Hematopoietic multipotent progenitor cell treated with erythropoietin and hydrocortisone succinate and interleukin-3 and kit ligand, for 4 days (in vitro differentiated cells): Measurements from ENCODE around the gene KPNA3.
"Not testable (repeated sequence)": the region's sequence is repeated elsewhere in the genome, so short reads cannot be mapped to it uniquely, and the experiment has no call there.

Source experiments
- DNase-seq: peaks from one replicate; pipeline ENCODE4 v3.0.0-alpha.2; 2015

The KPNA3 gene

DNA sequence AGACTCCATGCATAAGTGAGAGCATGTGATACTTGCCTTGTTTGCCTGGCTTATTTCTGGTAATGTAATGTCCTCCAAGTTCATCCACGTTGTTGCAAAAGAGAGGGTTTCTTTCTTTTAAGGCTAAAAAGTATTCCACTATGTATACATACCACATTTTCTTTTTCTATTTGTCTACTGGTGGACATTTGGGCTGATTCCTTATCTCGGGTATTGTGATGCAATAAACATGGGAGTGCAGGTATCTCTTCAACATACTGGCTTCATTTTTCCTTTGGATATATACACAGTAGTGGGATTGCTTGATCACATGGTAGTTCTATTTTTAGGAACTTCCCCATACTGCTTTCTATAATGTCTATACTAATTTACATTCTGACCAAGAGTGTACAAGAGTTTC is 51.6 kb downstream of the KPNA3 start:
- no peak for DNase-seq

DNA sequence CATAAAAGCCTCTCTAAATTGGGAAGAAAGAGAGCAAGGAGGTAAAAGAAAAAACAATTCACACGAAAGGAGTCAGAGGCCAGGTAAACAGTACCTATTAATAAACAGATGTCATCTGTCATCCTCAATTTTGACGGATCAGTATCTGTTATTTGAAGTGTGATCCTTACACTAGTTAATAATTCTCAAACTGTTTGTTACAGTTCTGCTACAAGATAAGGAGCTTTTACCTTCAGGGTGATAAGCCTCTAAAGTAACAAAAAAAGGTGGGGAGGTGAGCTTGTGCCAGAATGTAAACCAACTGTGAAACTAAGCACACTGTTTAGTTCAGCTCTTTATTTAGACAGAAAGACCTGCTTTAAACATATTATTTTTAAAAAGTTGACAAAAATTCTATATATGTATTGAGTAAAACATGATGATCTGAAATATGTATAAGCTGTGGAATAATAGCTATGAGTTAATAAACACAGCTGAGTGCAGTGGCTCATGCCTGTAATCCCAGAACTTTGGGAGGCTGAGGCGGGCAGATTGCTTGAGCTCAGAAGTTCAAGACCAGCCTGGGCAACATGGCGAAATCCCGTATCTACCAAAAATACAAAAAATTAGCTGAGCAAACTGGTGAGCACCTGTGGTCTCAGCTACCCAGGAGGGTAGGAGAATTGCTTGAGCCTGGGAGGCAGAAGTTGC is 52.8 kb downstream of the KPNA3 start:
- DNase-seq, result no peak

DNA sequence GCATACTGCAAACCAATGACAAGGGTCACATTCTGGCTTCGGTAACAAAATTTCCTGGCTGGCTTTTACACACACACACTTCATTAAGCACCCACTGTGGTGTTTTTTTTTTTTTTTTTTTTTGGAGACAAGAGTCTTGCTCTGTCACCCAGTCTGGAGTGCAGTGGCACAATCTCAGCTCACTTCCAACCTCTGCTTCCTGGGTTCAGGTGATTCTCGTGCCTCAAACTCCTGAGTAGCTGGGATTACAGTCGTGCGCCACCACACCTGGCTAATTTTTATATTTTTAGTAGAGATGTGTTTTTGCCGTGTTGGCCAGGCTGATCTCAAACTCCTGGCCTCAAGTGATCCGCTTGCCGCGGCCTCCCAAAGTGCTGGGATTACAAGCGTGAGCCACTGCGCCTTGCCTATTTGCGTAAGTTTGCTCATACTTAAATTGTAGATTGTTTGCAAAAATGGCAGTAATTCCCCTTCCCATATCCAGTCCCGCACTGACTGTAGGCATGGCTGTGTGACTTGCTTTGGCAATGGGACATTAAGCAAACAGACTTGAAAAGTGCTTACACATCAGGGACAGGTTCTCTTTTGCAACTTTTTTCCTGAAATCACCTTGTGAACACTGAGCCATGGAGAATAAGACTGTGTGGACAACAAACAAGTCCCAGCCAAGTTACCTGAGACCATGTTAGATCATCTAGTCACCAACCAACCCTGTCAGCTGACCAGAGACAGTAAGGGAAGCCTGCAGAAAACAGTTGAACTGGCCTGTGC is 59.1 kb downstream of the KPNA3 start:
- no peak for DNase-seq

DNA sequence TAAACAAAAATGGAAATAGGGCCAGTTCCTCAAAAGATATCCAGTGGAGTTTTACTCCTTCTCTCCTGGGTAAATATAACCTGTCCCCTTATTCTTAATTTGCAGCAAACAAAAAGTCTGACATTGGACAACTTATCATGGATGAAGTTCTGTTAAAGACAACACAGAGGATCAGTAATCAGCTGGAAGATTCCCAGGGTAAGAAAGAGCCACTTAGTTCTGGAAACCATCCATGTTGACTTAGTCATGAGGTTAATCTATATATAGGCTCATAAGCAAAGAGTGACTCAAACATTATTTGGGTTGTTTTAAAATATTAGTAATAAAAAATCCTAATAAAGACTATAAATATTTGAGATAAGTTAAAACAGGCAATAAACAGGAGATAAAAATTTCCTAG is 60.7 kb downstream of the KPNA3 start:
- DNase-seq, result no peak

DNA sequence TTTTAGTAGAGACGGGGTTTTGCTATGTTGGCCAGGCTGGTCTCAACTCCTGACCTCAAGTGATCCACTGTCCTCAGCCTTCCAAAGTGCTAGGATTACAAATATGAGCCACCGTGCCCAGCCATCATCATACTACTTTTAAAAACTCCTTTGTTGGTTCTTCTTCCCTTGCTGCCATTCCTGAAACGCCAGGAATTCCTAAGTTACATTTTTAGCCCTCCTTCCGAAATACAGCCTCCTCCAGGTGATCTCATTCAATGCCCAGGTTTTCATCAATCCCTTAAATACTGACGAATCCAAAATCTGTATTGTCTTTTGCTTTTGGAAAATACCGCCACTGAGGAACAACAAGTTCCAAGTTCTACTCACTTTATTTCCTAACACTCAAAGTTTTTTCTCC is 75.9 kb downstream of the KPNA3 start:
- DNase-seq, result no peak

DNA sequence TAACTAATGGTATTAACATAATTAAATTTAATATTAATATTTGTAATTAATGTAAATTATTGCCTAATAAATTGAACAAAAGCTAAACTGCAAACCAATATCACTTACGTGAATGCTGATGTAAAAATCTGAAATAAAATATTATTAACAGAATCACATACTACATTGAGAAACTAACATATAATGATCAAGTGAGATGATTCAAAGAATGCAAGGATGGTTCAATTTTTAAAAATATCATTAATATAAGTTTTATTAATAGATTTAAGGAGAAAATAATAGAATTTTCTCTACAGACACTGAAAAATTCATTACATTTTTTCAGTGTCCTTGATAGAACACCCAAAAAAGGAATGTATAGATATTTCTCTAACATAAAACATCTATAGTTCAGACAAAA is 77.7 kb downstream of the KPNA3 start:
- DNase-seq, result no peak

DNA sequence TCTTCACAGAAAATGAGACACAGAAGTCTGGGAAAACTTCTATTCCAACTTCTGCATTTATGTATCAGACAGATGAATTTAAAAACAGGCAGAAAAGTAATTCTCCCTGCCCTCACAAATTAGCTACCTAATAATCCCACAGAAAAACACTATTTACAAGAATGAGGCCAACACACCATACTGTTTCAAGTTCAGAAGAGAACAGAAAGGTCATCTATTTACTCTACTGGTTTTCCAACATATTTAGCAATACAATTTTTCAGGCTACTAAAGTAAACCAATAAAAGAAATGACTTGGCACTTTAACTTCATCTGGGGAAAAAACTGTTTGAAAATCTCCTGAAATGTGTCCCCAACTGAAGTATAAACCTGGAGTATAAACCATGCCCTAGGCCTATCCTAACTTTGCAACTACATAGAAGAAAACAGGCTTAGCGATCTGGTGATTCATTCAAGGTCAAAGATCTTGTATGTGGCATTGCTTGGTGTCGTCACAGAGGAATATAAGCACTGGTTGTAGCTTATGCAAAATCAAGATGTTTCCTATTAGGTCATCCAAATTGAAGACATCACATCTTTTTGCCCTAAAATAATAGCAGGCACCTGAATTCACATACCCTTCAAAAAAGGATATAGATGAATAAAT is 81.1 kb downstream of the KPNA3 start:
- no peak for DNase-seq

DNA sequence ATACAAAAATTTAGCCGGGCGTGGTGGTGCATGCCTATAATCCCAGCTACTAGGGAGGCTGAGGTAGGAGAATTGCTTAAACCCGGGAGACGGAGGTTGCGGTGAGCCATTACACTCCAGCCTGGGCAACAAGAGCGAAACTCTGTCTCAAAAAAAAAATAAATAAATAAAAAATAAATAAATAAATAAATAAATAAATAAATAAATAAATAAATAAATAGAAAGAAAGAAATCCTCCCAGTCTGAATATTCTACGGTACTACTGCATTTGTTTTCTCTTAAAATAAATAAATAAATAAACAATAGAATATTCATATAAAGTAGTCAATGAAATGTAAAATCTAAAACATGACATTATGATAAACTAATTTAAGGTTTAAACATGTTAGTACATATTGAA is 88.2 kb downstream of the KPNA3 start:
- not testable (repeated sequence) for DNase-seq

DNA sequence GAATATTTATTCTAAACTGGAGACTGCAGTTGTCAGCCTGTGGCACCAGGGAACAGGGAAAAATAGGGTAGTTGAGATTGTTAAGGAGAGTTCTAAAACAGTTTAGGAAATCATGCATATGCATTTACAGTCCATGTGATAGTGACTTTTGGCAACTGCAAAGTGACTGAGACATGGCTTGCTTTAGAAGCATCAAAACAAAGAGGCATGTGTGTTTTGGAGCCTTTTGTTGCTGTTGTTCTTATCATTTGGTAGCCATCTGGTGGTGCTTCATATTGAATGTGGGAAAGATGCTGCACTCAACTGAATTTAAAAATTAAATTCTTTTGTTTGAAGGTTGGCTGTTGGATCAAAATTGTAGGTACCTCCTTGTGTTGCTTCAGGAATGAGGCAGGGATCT is 91.0 kb downstream of the KPNA3 start:
- no peak for DNase-seq

DNA sequence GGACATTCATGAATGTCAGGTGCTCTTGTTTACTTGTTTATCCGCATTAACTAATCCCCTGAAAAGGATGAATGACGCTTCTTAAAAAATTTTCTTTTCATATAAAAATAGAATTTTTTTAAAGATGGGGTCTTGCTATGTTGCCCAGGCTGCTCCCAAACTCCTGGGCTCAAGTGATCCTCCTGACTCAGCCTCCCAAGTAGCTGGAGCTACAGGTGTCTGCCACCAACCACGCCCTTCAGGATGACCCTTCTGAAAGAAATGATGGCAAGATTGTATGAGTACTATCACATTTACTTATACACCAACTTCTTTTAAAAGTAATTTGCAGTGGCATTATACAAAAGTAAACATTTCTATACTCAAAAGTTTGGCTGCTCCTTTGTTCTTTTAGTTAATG is 95.0 kb downstream of the KPNA3 start:
- no peak for DNase-seq

DNA sequence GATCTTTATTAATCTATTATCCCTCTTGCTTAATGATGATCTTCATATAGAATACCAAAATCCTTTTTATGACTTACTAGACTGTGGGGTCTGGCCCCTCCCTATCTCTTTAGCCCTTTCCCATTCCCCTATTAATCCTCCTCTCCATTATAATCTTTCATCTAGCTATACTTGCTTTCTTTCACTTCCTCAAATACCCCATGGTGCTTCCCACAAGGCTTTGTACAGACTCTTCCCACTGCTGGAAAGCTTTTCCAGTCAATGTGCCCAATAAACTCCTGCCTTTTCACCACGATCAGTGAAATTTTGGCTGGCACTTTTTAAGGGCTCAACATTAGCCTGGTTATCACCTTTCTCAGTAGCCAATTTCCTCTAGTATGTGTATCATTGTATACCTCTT is 98.0 kb downstream of the KPNA3 start:
- no peak for DNase-seq

DNA sequence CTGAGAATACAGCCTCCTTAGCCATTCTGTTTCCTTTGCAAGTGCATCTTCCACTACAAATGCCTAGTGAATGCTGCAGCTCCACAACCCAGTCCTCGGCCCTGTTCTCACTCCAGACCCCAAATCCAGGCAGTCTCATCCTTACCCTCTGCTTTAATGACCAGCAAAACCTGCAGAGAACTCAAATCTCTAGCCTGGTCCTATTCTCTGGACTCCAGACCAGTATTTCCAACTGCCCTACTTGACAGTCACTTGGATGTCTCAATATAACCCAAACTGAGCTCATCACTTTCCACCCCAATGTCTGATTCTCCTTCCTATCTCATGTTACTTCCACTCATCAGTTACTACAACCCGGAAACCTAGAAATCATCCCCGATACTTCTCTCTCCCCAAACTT is 98.6 kb downstream of the KPNA3 start:
- no peak for DNase-seq

DNA sequence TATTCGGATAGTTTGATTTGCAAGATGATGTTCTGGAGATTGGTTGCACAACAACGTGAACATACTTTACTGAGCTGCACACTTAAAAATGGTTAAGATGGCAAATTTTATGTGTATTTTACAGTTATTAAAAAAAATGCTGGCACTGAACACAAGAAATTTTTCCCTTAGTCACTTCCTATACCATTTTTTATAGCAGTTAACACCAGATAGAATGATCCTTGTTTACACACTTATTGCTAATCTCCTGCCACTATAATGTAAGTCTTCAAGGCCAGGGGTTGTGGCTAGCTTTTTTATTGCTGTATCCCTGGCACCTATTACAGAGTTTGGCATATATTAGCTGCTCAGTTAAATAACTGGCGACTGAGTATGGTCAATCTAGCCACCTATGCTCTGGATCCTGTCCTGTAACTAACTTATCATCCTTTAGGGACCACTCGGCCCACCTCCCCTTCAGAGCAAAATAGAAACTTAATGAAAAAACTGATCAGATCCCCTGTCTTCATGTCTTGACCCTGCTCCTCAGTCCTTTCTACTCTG is 99.2 kb downstream of the KPNA3 start:
- peak; percentile 70 for DNase-seq

DNA sequence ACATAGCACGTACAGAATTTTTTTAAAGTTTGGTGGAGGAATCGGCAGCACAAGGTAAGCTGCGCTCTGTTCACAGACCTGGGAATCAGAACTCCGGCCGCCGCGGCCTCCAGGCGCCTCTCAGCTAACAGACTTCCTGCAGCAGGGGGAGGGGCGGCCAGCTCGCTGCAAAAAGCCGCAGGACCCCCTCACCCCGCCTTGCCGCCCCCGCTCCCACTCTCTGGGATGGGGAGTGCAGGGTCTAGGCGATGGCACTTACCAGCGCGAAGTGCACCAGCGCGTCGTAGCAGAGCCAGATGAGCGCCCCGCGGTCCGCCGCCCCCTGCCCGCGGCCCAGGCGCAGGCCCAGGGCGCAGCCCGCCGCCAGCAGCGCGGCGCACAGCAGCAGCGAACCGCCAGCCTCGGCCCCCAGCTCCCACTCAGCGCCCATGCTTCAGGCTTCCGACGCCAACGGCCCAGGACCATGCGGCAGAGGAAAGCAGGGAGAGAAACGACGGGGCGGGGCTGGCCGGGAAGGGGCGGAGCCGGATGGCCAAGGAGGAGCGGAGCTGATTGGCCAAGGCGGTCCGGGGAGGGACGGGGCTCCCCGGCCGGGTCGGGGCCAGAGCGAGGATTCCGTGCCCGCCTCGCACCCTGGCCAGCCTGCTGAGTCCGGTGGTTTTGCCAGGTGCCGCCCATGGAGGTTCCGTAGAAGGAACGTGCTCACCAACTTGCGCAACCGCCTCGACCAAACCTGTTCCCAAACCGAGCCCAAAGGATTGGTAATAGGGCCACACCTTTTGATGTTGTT is 101.3 kb downstream of the KPNA3 start, which contains the start of gene EBPL:
TSS of gene EBPL (minus strand) at position 492 of the 790 bp plus-strand sequence. CDS start at position 430, 62 bp downstream.
- DNase-seq, result peak; percentile 96

DNA sequence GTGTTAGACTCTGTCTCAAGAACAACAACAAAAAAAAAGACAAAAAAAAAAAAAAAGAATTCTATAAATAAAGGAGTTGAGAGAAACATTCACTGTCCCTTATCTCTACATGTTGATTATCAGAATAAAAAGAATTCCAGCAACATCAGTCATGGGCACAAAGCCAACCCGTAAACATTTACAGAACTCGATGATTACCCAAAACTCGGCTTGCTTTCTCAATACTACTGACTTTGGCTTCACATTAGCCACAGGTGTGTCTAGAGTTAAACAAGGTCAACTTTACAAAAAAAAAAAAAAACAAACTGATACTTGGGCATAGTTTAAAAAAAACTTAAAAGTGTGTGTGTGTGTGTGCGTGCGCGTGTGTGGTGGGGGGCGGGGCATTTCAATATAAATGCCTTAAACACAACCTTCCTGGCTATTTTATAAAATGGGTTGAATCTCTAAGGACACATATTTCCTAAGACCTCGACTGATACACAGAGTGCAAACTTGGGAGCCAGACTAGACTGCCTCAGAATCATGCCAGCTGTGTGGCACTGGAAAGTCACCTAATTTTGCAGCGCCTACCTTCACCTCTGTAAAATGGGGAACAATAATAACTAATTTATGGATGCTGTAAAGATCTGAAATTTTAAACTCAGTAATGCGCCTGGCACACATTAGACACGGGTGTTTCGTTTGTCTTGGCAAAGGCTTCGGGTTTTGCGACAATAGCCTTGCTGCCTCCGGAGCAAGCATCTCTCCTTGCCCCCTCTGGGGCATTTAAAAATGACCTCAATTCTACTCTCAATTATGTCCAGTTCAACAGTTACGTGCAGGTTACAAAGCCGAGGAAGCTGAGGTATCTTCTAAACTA is 102.1 kb downstream of the KPNA3 start:
- peak; percentile 71 for DNase-seq

DNA sequence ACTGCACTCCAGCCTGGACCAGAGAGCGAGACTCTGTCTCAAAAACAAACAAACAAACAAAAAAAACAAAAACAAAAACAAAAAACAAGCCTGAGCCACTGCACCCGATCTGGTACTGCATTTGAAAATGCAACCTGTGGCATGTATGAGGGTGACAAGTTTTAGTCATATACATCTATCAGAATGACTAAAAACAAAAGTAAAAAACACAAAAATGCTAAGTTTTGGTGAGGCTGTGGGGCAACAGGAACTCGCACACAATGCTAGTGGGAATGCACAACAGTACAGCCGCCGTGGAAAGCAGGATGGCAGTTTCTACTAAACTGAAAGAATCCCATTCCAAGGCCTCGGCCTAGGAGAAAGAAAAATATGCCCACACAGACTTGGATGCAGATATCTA is 109.0 kb downstream of the KPNA3 start:
- DNase-seq, result no peak

DNA sequence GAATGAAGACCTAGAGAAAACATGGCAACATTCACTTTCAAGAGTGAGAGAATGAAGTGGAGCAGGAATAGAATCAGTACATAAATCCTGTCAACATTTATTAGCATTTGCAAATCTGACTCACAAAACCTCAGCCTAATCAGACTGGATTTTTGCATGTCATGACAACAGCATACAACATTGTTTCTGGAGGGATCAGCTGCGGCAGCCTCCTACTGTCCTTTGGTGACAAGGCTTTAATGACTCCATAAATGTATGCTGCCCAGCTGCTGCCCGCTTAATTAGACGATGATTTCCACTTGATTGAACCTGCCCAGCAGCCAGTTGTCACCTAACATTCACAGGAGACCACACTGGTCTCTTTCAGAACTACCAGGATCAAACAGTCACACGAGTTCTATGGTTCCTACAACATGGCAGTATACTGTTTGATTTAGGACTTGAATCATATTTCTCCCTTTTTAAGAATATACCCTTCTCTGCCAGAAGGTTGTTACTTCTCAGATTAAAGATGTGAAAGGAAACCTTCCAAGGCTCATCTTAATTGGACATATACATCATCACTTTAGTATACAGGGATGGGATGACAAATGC is 110.5 kb downstream of the KPNA3 start:
- no peak for DNase-seq

DNA sequence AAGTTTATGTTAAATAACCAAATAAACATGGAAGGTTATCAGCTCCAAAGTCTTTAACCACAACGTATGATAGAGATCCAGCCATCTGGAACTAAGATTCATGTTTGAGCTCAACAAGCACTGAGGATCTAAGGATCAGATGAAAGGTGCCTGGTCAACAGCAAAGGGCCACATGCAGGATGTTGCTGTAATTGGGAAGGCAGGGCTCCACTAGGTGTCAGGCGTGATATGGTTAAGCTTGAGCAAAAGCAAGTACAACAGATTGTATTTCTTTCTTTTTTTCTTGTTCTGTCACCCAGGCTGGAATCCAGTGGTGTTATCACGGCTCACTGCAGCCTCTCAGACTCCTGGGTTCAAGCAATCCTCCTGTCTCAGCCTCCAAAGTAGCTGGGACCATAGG is 113.2 kb downstream of the KPNA3 start:
- DNase-seq, result peak; percentile 78

DNA sequence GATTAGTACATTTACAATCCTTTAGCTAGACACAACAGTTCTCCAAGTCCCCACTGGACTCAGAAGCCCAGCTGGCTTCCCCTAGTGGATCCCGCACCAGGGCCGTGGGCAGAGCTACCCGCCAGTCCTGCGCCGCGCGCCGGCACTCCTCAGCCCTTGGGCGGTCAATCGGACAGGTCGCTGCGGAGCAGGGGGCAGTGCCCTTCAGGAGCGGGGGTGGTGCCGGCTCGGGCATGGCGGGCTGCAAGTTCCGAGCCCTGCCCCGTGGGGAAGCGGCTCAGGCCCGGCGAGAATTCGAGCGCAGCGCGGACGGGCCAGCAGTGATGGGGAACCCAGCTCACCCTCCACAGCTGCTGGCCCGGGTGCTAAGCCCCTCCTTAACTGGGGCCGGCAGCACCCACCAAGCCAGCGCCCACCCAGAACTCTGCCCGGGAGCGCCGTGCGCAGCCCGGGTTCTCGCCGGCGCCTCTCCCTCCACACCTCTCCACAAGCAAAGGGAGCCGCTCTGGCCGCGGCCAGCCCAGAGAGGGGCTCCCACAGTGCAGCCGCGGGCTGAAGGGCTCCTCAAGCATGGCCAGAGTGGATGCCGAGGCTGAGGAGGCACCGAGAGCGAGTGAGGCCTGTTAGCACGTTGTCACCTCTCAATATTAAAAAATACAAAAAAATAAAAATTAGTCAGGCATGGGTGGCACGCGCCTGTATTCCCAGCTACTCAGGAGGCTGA is 114.1 kb downstream of the KPNA3 start:
- no peak for DNase-seq

DNA sequence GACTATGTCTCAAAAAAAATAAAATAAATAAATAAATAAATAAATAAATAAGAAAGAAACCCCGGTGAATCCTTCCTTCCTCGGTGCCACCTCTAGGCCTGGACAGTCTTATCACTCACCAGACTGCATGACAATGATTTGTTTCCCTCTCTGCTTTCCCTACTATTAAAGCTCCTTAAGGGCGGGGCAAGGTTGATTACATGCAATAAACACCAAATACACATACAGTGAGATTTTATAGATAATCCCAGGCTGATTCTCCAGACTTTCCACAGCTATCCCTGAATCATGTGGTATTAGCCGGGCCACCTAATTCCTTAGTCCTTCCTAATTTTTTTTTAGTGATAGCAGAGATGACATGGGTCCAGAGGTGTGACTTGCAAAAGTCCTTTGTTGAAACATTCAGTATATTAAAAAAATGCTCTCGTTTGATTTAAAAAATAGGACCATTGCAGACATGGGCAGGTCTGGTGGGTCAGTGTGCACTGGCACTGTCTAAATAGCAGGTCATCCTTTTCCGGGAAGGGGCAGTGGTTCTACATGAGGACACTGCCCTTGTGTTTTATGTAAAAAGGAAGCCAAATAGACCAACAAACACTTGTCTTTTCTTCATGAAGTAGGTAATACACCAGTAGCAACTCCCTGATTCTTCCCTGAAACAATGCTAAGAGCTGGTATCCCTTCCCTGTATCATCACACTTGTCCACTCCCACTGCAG is 115.7 kb downstream of the KPNA3 start:
- no peak for DNase-seq
